OCI-M2 (cell line): ENCODE results near the gene KIAA0319L.
A peak's percentile ranks its signal among the peaks of the same experiment; 100 is the strongest.
"Not testable (repeated sequence)": the region's sequence is repeated elsewhere in the genome, so short reads cannot be mapped to it uniquely, and the experiment has no call there.

Experiments
- DNase-seq: peaks from one replicate; lab custom pipeline; 2025; ENCODE audit not compliant: unreplicated experiment; lab: John Stamatoyannopoulos, UW

The KIAA0319L gene

DNA sequence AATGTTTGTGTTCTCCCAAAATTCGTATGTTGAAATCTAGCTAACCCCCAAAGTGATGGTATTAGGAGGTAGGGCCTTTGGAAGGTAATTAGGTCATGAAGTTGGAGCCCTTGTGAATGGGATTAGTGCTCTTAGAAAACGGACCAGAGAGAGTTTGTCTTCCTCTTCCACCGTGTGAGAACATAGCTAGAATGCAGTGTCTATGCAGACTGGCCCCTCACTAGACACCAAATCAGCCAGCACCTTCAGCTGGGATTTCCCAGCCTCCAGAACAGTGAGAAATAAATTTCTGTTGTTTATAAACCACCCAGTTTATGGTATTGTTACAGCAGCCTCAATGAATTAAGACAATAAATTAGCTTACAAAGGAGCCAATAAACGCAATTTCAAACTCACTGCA, 58.0 kb downstream of the KIAA0319L start:
- DNase-seq = no peak

DNA sequence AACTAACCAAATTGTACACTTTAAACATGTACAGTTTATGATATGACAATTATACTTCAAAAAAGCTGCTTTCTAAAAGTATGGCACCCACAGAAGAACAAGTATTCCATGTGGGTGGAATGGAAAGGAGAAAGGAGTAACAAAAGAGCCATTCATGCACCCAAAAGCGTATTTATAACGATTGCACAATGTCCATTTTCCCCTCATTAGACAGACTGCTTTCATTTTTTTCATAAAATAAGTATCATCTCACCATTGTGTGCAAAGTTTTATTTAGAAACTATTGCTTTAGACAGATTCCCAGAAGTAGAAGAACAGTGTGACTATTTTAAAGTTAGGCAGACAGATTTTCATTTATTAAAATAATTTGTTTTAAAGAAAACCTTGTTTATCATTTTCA, 59.6 kb downstream of the KIAA0319L start:
- DNase-seq = no peak

DNA sequence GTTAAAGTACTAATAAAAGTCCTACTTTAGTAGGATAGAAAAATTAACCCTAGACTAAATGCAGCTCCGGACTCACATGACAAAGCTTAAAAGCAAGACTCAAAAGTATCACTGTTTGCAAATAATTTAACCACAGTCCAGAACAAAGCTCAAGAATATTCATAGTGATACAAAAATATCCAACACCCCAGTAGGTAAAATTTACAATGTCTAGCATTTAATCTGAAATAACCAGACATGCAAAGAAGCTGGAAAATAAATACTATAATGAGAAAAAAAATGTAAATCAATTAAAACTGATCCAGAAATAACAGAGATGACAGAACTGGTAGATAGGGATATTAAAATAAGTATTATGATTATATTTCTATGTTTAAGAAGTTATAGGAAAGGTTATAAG, 67.0 kb downstream of the KIAA0319L start:
- DNase-seq = no peak

DNA sequence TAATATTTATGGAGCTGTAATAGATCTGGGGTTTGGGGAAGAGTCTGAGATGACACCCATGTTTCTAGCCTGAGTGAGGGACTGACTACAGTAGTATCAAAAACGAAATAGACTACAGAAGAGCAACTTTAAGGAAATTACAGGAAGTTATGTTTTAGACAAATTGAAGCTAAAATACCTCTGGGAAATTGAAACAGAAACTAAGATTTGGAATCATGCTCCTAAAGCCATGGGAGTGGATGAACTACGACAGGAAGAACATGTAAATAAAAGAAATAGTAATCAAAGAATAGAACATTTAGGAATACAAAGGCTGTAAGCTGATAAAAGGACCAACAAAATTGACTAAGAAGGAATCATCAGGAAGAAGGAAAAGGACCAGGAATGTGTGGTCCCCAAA, 68.9 kb downstream of the KIAA0319L start:
- DNase-seq = no peak

DNA sequence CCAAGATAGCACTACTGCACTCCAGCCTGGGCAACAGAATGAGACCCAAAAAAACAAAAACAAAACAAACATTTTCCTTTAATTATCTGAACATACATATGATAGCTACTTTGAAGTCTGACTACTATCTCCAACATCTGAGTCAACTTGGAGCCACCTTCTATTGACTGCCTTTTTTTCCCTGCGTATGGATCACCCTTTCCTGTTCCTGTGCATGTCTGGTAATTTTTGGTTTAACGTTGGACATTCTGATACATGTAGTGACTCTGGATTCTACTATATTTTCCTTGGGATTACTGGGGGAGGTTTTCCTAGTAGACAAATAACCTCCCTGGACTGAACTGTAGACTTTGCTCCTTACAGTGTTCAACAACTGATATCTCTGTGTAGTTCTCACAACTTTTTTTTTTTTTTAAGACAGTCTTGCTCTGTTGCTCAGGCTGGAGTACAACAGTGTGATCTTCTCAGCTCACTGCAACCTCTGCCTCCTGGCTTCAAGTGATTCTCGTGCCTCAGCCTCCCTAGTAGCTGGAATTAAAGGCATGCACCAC, 70.3 kb downstream of the KIAA0319L start:
- no peak for DNase-seq

DNA sequence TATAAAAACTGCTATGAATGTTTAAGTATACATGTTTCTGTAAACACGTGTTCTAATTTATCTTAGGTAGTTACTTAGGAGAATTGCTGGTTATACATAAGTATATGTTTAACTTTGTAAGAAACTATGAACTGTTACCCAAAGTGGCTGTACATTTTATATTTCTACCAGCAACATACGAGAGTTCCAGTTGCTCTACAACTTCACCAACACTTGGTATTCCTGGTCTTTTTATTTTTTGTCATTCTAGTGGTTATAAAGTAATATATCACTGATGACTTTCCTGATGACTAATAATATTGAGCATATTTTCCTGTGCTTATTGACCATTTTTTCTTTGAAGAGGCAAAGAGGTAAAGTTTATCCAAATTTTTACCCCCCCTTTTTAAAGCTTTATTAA, 76.0 kb downstream of the KIAA0319L start:
- DNase-seq = no peak

DNA sequence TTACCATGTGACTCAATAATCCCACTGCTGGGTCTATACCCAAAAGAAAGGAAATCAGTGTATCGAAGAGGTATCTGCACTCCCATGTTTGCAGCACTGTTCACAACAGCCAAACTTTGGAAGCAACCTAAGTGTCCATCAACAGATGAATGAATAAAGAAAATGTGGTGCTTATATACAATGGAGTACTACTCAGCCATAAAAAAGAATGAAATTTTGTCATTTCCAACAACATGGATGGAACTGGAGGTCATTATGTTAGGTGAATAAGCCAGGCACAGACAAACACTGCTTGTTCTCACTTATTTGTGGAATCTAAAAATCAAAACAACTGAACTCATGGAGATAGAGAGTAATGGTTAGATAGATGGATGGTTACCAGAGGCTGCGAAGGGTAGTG, 79.3 kb downstream of the KIAA0319L start:
- DNase-seq = no peak

DNA sequence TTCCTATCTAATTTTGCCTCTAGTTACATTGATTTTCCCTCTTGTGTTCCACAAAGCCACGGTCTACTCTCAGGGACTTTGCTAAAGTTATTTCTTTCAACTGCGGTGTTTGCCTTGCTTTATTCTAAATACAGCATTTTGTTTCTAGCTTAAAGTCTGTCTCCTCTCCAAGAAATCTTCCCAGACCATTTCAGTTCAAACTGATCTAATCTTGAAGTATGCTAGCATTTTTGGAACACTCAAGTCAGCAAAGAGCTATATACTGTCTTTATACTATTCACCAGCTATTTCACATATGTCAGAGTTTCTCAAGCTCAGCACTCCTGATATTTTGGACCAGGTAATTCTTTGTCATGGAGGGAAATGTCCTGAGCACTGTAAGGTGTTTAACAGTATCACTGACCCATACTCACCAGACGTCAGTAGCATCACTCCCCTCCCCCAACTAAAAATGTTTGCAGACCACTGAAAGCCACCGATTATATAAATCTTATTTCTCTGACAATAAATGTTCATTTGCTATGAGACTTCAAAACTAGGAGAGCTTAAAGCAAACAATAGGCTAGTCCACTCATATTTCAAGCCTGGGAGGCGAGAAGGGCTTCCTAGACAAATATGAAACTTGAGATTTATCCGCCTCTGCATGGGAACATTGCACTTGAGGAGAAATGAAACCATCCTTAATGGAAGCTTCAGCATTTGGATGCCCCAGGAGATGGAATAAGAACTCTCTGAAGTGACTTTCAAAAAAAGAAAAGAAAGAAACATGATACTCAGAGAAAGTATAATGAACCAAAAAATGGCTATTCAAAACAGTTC, 81.1 kb downstream of the KIAA0319L start:
- DNase-seq = no peak

DNA sequence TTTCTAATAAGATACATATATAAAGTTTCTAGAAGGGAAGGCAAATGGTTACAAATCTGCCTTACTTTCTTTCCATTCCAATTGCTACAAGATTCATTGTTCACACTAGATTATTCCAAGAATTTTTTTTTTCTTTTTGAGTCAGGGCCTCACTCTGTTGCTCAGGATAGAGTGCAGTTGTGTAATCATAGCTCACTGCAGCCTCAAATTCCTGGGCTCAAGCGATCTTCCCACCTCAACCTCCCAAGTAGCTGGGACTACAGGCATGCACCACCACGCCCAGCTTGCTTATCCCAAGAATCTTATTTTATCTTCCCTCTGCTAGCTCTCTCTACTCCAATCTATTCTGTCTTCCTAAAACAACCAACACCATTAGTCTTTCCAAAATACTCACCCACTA, 81.8 kb downstream of the KIAA0319L start:
- DNase-seq = no peak

DNA sequence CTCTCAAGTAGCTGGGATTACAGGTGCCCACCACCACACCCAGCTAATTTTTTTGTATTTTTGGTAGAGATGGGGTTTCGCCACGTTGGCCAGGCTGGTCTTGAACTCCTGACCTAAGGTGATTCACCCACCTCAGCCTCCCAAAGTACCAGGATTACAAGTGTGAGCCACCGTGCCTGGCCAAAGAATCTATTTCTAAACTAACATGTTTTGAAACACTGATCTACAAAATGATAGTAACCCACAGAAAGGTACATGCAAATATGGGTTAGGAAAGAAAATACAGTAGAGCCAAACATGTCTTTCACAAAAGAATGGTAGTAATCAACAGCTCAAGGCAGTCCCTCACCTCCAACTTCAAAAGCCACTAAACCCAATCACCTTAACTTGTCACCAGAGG, 84.0 kb downstream of the KIAA0319L start:
- DNase-seq = not testable (repeated sequence)

DNA sequence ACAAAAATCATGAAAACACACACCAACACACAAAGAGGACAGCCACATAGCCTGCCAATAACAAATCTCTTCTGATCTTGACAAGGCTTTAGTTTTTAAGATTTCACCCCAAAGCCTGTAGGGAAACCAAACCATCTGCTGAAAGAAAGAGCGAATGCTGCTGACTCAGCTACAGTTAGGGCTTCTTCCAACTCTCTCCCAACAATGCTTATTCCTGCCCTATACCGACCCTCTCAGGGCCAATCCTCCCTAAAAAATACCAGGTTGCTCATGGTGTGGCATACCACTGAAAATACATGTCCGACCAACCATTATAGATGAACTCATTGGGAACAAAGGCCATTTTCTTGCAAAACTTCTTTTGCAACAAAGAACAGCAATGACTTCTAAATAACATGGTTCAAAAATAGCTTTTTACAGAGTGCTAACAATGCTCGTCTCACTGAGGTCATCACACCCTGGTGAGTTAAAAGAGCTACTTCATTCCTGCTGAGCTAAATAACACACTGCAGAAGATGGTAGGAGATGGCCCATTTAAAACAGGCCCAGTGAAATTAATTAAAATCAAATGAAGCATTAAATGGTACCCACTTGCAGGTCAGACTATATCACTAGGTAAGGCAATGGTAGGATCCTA, 86.1 kb downstream of the KIAA0319L start:
- DNase-seq = no peak

DNA sequence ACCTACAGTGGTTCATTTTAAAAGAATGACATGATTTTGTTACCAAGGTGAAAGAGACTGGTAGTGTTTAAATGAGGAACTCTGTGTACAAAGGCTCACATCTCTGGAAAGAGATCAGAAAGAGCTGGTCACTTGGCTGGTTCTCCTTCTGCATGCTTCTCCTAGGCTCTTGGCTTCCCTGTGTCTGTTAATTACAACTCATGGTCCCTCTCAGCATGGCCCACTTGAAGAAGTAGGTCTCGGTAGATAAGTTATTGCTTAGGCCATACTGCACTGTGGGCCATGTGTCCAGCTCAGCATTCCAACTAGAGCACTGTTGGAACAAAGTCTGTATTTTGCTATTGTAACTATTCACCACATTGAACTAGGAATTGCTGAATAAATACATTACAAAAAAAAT, 91.1 kb downstream of the KIAA0319L start:
- DNase-seq = no peak

DNA sequence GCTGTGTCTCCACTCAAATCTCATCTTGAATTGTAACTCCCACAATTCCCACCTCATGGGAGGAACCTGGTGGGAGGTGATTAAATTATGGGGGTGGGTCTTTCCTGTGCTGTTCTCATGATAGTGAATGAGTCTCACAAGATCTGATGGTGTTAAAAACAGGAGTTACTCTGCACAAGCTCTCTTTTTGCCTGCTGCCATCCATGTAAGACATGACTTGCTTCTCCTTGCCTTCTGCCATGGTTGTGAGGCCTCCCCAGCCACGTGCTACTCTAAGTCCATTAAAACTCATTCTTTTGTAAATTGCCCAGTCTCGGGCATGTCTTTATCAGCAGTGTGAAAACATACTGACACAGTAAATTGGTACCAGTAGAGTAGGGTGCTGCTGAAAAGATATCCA, 93.5 kb downstream of the KIAA0319L start:
- DNase-seq = not testable (repeated sequence)

DNA sequence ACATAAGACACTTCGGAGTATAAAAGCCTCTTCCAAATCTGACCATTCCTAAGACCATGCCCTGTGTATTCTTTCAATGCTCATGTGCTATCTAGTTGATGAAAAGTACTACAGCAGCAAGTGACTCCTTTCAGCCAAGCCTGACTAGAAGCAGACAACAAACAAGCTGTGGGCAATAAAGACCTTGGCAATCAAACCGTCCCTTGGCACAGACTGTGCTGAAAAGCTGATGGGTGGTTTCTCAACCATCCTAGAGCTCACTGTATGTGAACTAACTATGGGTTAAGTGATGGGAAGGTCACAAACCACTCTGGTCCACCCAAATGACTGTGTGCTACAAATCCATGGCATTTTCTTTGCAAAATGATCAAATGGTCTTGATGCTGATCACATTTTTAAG, 94.0 kb downstream of the KIAA0319L start:
- no peak for DNase-seq

DNA sequence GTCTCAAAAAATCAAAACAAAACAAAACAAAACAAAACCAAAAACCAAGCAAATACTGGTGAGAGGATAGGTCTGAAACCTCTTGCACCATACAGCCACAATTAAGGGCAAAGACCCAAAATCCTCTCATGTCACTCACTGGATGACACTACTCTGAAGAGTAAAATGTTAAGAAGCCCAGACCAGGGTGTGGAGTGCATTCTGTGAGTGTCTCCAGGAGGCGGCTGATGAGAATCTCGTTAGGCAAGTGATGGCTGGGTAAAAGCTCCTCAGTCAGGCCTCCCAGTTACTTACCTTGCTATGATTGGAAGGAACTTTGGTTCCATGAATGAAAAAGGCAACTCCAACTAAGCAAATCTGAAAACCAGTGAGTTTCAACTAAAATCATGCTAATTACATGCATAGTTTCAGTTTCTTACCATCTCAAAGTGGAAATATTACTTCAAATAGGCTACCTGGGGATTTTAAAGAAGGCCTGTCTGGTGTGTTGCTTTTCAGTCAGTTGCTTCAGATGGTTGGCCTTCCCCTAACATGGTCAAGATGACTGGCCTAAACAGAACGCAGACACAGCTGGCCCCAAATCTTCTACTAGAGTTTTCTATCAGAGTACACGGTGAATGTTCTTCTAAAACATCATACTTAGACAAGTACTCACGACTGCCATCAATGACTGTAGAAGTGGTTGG, 95.1 kb downstream of the KIAA0319L start:
- no peak for DNase-seq

DNA sequence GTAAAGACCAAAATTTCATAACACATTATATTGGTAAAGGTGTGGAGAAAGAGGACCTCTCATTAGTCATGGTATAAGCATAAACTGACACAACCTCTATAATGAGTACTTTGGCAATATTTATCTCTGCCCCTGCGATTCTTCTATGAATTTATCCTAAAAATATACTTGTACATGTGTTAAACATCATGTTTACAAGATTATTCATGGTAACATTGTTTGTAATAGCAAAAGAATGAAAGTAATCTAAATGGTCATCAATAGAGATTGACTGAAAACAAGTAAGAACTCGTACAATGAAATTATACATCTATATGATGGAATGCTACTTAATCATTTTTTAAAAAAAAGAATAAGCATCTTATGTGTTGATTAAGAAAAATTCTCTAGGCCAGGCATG, 96.4 kb downstream of the KIAA0319L start:
- no peak for DNase-seq

DNA sequence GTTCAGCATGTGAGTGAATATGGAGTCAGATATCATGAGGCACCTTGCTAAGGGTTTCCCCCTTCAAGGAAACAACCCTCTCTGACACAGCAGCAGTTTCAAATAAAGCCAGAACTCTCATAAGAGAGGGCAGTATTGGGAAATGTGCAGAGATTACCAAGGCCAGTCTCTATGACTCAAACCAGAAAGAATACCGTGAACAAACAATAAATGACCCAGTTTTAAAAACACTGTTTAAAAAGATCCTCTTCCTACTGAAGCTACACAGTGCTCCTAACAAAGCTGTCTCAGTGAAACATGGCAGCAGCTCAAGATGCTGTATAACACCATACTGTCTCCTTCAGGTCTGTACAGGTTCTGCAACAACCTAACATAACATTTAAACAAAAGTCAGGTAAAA, 102.6 kb downstream of the KIAA0319L start:
- no peak for DNase-seq

DNA sequence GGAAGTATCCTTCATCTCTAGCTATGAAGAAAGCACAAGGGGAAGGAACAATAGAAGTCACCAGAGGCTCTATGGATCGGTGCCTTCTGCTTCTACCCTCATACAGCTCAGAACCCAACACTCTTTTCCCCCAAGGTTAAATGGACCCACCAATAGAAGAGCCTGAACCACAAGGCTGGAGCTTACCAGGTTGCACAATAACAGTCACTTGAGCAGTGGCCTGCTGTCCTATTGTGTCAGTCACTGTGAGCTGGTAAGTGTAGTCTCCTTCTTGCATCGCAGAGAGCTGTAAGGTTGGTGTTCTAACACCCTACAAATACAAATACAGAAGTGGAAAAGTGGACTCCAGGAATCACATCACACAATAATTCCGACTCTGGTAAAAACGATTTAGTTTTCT, 103.0 kb downstream of the KIAA0319L start:
- no peak for DNase-seq

DNA sequence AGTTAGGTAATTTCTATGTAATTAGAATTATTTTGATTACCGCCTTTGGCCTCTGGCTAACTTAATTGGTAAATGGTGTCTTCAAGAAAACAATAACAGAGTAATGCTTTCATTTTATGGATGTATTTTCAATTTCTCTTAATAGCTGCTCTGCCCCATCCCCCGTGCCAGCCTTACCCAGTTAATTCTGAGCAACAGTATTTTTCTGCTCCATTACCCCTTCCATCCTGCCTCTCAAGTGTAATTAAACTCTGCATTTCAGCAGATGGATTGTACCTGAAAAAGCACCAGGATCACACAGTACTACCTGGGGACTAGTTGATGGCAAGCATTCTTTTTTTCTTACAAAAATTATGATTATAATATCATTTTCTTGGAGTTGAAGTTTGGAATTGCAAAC, 104.2 kb downstream of the KIAA0319L start:
- DNase-seq = no peak

DNA sequence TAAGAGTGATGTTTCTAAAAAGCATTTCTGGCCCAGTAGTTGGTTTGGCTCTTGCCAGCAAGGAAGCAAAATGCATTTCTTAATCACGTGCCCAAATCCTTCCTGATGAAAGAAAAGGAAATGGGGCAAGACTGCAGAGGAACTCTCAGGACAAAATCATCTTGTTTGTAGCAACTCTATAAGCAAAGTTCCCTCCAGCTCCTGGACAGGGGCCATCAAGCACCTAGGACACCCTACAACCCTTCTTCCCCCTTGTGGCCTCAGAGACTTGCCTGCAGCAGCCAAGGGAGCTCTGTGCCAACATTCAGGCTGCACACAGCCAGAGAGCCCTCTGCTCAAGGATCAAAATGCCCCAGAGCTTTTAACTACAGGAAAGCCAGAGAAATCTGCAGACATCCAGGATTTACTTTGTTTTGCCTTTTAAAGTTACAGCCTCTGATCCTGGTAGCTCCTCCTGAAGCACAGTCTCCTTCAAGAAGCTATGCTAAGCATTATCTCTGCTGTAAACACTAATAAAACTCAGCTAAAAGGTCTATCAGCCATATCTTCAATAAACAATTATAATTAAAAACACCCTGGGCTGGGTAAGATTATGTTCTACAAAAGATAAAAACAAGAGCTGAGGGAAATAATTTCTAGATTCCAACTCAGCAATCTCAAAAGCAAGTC, 105.0 kb downstream of the KIAA0319L start:
- DNase-seq = no peak

DNA sequence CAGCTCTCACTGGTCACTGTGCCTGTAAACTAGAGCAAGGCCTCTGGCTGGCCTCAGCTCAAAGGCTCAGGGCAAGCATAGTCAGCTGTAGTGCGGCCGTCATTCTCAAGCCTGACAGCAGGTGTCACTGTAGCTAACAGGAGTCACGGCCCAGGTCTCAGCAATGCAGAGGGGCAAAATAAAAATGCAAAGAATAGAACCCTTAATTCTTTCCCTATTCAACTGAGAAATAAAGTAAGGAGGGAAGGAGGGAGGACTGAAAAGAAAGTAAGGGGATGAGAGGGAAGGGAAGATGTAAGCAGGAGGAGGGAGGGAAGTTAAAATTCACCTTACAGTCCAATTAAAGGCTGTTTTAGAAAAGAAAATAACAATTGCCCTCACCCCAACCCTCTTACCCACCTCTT, 106.1 kb downstream of the KIAA0319L start:
- DNase-seq = peak; percentile 22
